HepG2 (cell line): ENCODE results near the gene CNTN4. TPM values are rescaled to one million over a fixed set of nuclear protein-coding genes. Genes with fewer than 3 reads are reported as not detected.

Experiments
- ATAC-seq: fragments of 200-7000 bp; cut with Tn5 transposase; 3 replicates; pipeline ENCODE4 v1.9.1; 2020; ENCODE audit warnings: mild to moderate bottlenecking, moderate library complexity
- BruUV-seq: library from RNA; stranded (reverse); fragments of 400-500 nt; replicated peaks from 2 replicates; lab custom pipeline; 2021; lab: Mats Ljungman, UMichigan
- CTCF ChIA-PET: fragments of 300-600 bp; formaldehyde crosslinking; extraction: SDS; loops from one replicate; lab custom pipeline; 2021; ENCODE audit warnings: low total read pairs, inconsistent platforms, low intra/inter-chr PET ratio; lab: Yijun Ruan, JAX
- POLR2A ChIA-PET: fragments of 350-600 bp; sonication (Branson Sonifier 250); formaldehyde crosslinking; loops from one replicate; lab custom pipeline; 2020; ENCODE audit warnings: antibody characterized with exemption, inconsistent platforms; lab: Yijun Ruan, JAX
- DNase-seq: peaks from one replicate; pipeline ENCODE4 v3.0.0-alpha.2; 2015; ENCODE audit warnings: low spot score
- FAIRE-seq: peaks from 3 replicates; lab custom pipeline; 2011; peaks lifted over from hg19 to GRCh38; lab: Jason Lieb, UNC
- H2AFZ ChIP-seq: one replicate; pipeline ENCODE4 v1.6.1; 2011; ENCODE audit warnings: low read length, inconsistent platforms
- H3K27ac ChIP-seq: fragments of 300-600 bp; 3 replicates; pipeline ENCODE4 v1.8.0; 2011; ENCODE audit warnings: mixed run types, mild to moderate bottlenecking, mixed read lengths, low read length, inconsistent platforms; ENCODE audit not compliant: insufficient read depth; ENCODE audit errors: extremely low read length
- H3K27me3 ChIP-seq, 2 experiments: fragments of 200-600 bp in 1 of 2; 2 replicates in 1 of 2; 3 replicates in 1 of 2; pipeline versions ENCODE4 v1.6.0 to v1.8.0; 2011; ENCODE audit warnings: low read length in 2 of 2, mild to moderate bottlenecking in 2 of 2, moderate library complexity in 2 of 2, inconsistent platforms in 1 of 2; ENCODE audit not compliant: insufficient read depth in 2 of 2, control insufficient read depth in 1 of 2
- H3K36me3 ChIP-seq, 2 experiments: fragments of 200-600 bp in 1 of 2; replicated peaks in 1 of 2; 2 replicates in 1 of 2; 3 replicates in 1 of 2; pipeline versions ENCODE4 v1.5.1 to v1.8.0; 2011; ENCODE audit warnings: low read length in 2 of 2, inconsistent platforms in 1 of 2; ENCODE audit not compliant: insufficient read depth in 2 of 2, control insufficient read depth in 1 of 2
- H3K4me1 ChIP-seq: 2 replicates; pipeline ENCODE4 v1.5.1; 2012; ENCODE audit warnings: low read length, inconsistent platforms; ENCODE audit not compliant: insufficient read depth
- H3K4me2 ChIP-seq: 2 replicates; pipeline ENCODE4 v1.6.0; 2011; ENCODE audit warnings: low read depth, low read length, inconsistent platforms
- H3K4me3 ChIP-seq, 3 experiments: fragments of 200-600 bp in 1 of 3; sonication (generic), shearing (Covaris generic) in 1 of 3; replicated peaks in 1 of 3; 2 replicates each; pipeline ENCODE4 v1.5.1; 2011 to 2016; ENCODE audit warnings: low read length in 3 of 3, inconsistent platforms in 2 of 3, low read depth in 2 of 3, mild to moderate bottlenecking in 2 of 3, control low read depth in 1 of 3, mixed read lengths in 1 of 3; ENCODE audit not compliant: insufficient read depth in 1 of 3
- H3K79me2 ChIP-seq: one replicate; pipeline ENCODE4 v1.6.1; 2011; ENCODE audit warnings: low read length, inconsistent platforms; ENCODE audit not compliant: insufficient read depth
- H3K9ac ChIP-seq: 2 replicates; pipeline ENCODE4 v1.6.0; 2011; ENCODE audit warnings: mild to moderate bottlenecking, low read depth, low read length, inconsistent platforms; ENCODE audit not compliant: insufficient read depth
- H3K9me3 ChIP-seq: 2 replicates; pipeline ENCODE4 v1.5.1; 2012; ENCODE audit warnings: mild to moderate bottlenecking, low read length
- H4K20me1 ChIP-seq: 2 replicates; pipeline ENCODE4 v1.6.0; 2011; ENCODE audit warnings: inconsistent platforms, mild to moderate bottlenecking, low read length, moderate library complexity; ENCODE audit not compliant: insufficient read depth
- ADNP ChIP-seq: sonication (generic); formaldehyde crosslinking; IDR thresholded peaks from 2 replicates; pipeline ENCODE4 v1.4.0; 2020; ENCODE audit warnings: missing genetic modification reagents
- ATM ChIP-seq: fragments of 450-650 bp; IDR thresholded peaks from 2 replicates; pipeline ENCODE4 v1.7.1; 2017; ENCODE audit warnings: mild to moderate bottlenecking, borderline replicate concordance
- CBX5 ChIP-seq: sonication (generic); formaldehyde crosslinking; IDR thresholded peaks from 2 replicates; pipeline ENCODE4 v1.4.0; 2020; ENCODE audit warnings: missing genetic modification reagents, borderline replicate concordance
- FOXO1 ChIP-seq: sonication (generic); formaldehyde crosslinking; IDR thresholded peaks from 2 replicates; pipeline ENCODE4 v1.4.0; 2020; ENCODE audit warnings: missing genetic modification reagents
- HOXD1 ChIP-seq: sonication (generic); formaldehyde crosslinking; IDR thresholded peaks from 2 replicates; pipeline ENCODE4 v1.5.0; 2020; ENCODE audit warnings: missing genetic modification reagents
- NFE2L1 ChIP-seq: sonication (generic); formaldehyde crosslinking; IDR thresholded peaks from 2 replicates; pipeline ENCODE4 v1.4.0; 2020; ENCODE audit warnings: missing genetic modification reagents, mild to moderate bottlenecking, borderline replicate concordance
- NRL ChIP-seq: sonication (generic); formaldehyde crosslinking; IDR thresholded peaks from 2 replicates; pipeline ENCODE4 v1.5.0; 2020; ENCODE audit warnings: missing genetic modification reagents, mild to moderate bottlenecking, moderate library complexity, borderline replicate concordance
- RBAK ChIP-seq: sonication (generic); formaldehyde crosslinking; IDR thresholded peaks from 2 replicates; pipeline ENCODE4 v1.5.1; 2020; ENCODE audit warnings: mild to moderate bottlenecking, missing genetic modification reagents
- SIN3A ChIP-seq: IDR thresholded peaks from 2 replicates; pipeline ENCODE4 v1.6.1; 2011; ENCODE audit warnings: low read depth, mild to moderate bottlenecking, control low read depth, low read length, borderline replicate concordance
- ZFP36L2 ChIP-seq: sonication (generic); formaldehyde crosslinking; IDR thresholded peaks from 2 replicates; pipeline ENCODE4 v1.4.0; 2020; ENCODE audit warnings: missing genetic modification reagents
- ZNF282 ChIP-seq: fragments of 450-650 bp; IDR thresholded peaks from 2 replicates; pipeline ENCODE4 v1.6.1; 2018; ENCODE audit not compliant: partially characterized antibody
- ZNF451 ChIP-seq: sonication (generic); formaldehyde crosslinking; IDR thresholded peaks from 2 replicates; pipeline ENCODE4 v1.5.0; 2020; ENCODE audit warnings: mild to moderate bottlenecking, missing genetic modification reagents
- ZNF629 ChIP-seq: sonication (generic); formaldehyde crosslinking; conservative IDR thresholded peaks from 2 replicates; pipeline ENCODE4 v1.5.0; 2020; ENCODE audit warnings: missing genetic modification reagents
- ZNF672 ChIP-seq: sonication (generic); formaldehyde crosslinking; IDR thresholded peaks from 2 replicates; pipeline ENCODE4 v1.8.1; 2022; ENCODE audit warnings: missing genetic modification reagents
- ZNF879 ChIP-seq: sonication (generic); formaldehyde crosslinking; IDR thresholded peaks from 2 replicates; pipeline ENCODE4 v1.8.1; 2023; ENCODE audit warnings: missing genetic modification reagents
- ZSCAN20 ChIP-seq: sonication (generic); formaldehyde crosslinking; IDR thresholded peaks from 2 replicates; pipeline ENCODE4 v1.4.0; 2020; ENCODE audit warnings: missing genetic modification reagents, mild to moderate bottlenecking, borderline replicate concordance
- in situ Hi-C: cut with HindIII; loops from 2 replicates; pipeline ENCODE4 v1.10.0; 2017; ENCODE audit warnings: low pct_unique_long_range_greater_than_20kb; ENCODE audit not compliant: extremely low pct_ligation_motif_present
- intact Hi-C: fragments of 100-400 bp; cut with micrococcal nuclease; formaldehyde crosslinking; loops from one replicate; pipeline ENCODE4 v1.10.0; 2022; ENCODE audit not compliant: unreplicated experiment
- polyA plus RNA-seq, 8 experiments: library from polyadenylated mRNA; depleted of rRNA in 3 of 8; stranded (reverse) in 7 of 8; unstranded in 1 of 8; fragments of >200 nt; fragmentation: Illumina TruSeq in 4 of 8; extraction: Trizol in 4 of 8; gene quantifications; 2 replicates each; pipeline versions ENCODE4 v1.2.1 to v1.2.3, GENCODE V29; 2011 to 2016; ENCODE audit warnings: low read depth in 4 of 8, missing spikeins in 1 of 8, mixed read lengths in 1 of 8; ENCODE audit not compliant: insufficient read depth in 1 of 8
- total RNA-seq, 5 experiments: library from RNA; depleted of rRNA; stranded (reverse); fragments of >200 nt; fragmentation: Illumina TruSeq; extraction: Trizol; gene quantifications; 2 replicates each; pipeline ENCODE4 v1.2.3, GENCODE V29; 2016; ENCODE audit warnings: low read depth in 1 of 5
- TF ChIP-seq, protein P1 (sequence below): sonication (generic); formaldehyde crosslinking; IDR thresholded peaks from 2 replicates; pipeline ENCODE4 v1.8.0; 2022; ENCODE audit warnings: missing genetic modification reagents, low read depth, mild to moderate bottlenecking, borderline replicate concordance
- TF ChIP-seq, protein P2 (sequence below): IDR thresholded peaks from 2 replicates; pipeline ENCODE4 v1.6.1; 2018; ENCODE audit warnings: missing genetic modification reagents
- TF ChIP-seq, protein P3 (sequence below): sonication (generic); formaldehyde crosslinking; IDR thresholded peaks from 2 replicates; pipeline ENCODE4 v1.4.0; 2020; ENCODE audit warnings: mild to moderate bottlenecking, missing genetic modification reagents

CNTN4 gene
- total and polyA plus RNA-seq, 2 of the 13 experiments (the other 11 are each of a cell fraction or from before 2014, with no cell fraction given): 0.01 to 0.13 TPM

DNA sequence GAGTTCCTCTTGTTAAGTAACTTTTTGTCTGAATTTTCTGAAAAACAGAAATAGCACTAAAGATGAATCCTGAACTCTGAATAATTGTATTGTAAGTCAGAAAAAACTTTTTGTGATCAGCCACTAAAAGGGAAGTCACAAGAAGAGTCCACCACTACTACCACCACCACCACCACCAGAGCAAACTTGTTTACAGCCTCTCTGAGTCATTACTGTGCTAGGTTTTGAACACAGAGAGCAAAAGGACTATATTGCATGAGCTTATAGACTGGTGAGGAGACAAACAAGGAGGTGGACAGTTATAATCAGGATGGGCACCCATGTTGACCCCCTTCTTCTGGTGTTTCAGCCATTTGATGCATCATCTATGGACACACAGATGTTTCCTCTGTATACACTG is 869.8 kb downstream of the CNTN4 start:
- TF ChIP-seq ZNF282: no peak
- TF ChIP-seq HOXD1 (CRISPR knock-in tag): no peak
- TF ChIP-seq SIN3A: no peak
- no peak for TF ChIP-seq NRL (CRISPR knock-in tag)
- no peak for TF ChIP-seq ZFP36L2 (CRISPR knock-in tag)
- no peak for TF ChIP-seq ZNF451 (CRISPR knock-in tag)
- TF ChIP-seq, protein P1, sequence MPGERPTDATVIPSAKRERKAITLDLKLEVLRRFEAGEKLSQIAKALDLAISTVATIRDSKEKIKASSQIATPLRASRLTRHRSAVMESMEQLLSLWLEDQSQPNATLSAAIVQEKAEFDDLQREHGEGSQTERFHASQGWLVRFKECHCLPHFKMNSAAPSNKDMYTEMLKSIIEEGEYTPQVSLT (CRISPR knock-in tag): no peak
- no peak for TF ChIP-seq ZNF629
- TF ChIP-seq, protein P2, sequence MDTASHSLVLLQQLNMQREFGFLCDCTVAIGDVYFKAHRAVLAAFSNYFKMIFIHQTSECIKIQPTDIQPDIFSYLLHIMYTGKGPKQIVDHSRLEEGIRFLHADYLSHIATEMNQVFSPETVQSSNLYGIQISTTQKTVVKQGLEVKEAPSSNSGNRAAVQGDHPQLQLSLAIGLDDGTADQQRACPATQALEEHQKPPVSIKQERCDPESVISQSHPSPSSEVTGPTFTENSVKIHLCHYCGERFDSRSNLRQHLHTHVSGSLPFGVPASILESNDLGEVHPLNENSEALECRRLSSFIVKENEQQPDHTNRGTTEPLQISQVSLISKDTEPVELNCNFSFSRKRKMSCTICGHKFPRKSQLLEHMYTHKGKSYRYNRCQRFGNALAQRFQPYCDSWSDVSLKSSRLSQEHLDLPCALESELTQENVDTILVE (CRISPR knock-in tag): no peak
- TF ChIP-seq ADNP (CRISPR knock-in tag): no peak
- no peak for TF ChIP-seq RBAK (CRISPR knock-in tag)
- no peak for TF ChIP-seq CBX5
- no peak for TF ChIP-seq ATM
- no peak for TF ChIP-seq ZSCAN20 (CRISPR knock-in tag)
- TF ChIP-seq, protein P3, sequence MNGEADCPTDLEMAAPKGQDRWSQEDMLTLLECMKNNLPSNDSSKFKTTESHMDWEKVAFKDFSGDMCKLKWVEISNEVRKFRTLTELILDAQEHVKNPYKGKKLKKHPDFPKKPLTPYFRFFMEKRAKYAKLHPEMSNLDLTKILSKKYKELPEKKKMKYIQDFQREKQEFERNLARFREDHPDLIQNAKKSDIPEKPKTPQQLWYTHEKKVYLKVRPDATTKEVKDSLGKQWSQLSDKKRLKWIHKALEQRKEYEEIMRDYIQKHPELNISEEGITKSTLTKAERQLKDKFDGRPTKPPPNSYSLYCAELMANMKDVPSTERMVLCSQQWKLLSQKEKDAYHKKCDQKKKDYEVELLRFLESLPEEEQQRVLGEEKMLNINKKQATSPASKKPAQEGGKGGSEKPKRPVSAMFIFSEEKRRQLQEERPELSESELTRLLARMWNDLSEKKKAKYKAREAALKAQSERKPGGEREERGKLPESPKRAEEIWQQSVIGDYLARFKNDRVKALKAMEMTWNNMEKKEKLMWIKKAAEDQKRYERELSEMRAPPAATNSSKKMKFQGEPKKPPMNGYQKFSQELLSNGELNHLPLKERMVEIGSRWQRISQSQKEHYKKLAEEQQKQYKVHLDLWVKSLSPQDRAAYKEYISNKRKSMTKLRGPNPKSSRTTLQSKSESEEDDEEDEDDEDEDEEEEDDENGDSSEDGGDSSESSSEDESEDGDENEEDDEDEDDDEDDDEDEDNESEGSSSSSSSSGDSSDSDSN: no peak
- TF ChIP-seq NFE2L1 (CRISPR knock-in tag): no peak
- TF ChIP-seq ZNF879 (CRISPR knock-in tag): no peak
- TF ChIP-seq FOXO1 (CRISPR knock-in tag): no peak
- TF ChIP-seq ZNF672: no peak
- Histone ChIP-seq H3K27me3 (no peaks in the 10 kb centered on the region), H3K9ac (no peak overlapping the region), H3K36me3 (no peaks in the 10 kb centered on the region), H3K79me2 (no peaks in the 10 kb centered on the region), H3K9me3 (no peaks in the 10 kb centered on the region), H3K4me3 (no peak overlapping the region), H2AFZ (no peak overlapping the region), H4K20me1 (no peaks in the 10 kb centered on the region), H3K4me1 (no peaks in the 10 kb centered on the region), H3K27ac (no peak overlapping the region), H3K4me2 (no peak overlapping the region)
- ATAC-seq (no peak), DNase-seq (no peak), FAIRE-seq (no peak)
- CTCF ChIA-PET: no interaction called here
- BruUV-seq: no TSS peak
- POLR2A ChIA-PET: no interaction called here
- in situ Hi-C loops (no loop called here), intact Hi-C loops (no loop called here)
